ENCODE measurements around the gene FCHSD2. TPM values are rescaled to one million over a fixed set of nuclear protein-coding genes. Genes with fewer than 3 reads are reported as not detected.

Gene FCHSD2
- total RNA-seq, 4 donors from 2014 or later = 6.7 to 14.7 (median 8.5) TPM

GRCh38 chr11:72954860-72955259 is 187.3 kb downstream of the FCHSD2 start:
- WGBS, 2 donors = 61 to 63% methylated on average over 3 of the region's 3 CpGs
- no peak for DNase-seq (ENCODE audit: low spot score in 2 of 2)
- TF ChIP-seq CTCF (IDR thresholded peaks at IDR 0.05) (no peak), POLR2A (IDR thresholded peaks at IDR 0.05) (no peak)
- intact Hi-C loops (cut with DNase I; ENCODE audit: low total_unique reads) = no loop called here
- no peak overlapping the region for H3K4me3 ChIP-seq (ENCODE audit: low read depth, poor library complexity, severe bottlenecking)

GRCh38 chr11:72953637-72954036 is 188.5 kb downstream of the FCHSD2 start:
- intact Hi-C loops (cut with DNase I; ENCODE audit: low total_unique reads) = no loop called here
- no peak overlapping the region for H3K4me3 ChIP-seq (ENCODE audit: low read depth, poor library complexity, severe bottlenecking)
- 95 to 96% methylated on average over 2 of the region's 2 CpGs for WGBS, 2 donors
- TF ChIP-seq CTCF (IDR thresholded peaks at IDR 0.05) (no peak), POLR2A (IDR thresholded peaks at IDR 0.05) (no peak)
- DNase-seq (ENCODE audit: low spot score in 2 of 2) = no peak

- TF ChIP-seq CTCF (IDR thresholded peaks at IDR 0.05) (no peak), POLR2A (IDR thresholded peaks at IDR 0.05) (no peak)
- DNase-seq (ENCODE audit: low spot score in 2 of 2) = no peak
- intact Hi-C loops (cut with DNase I; ENCODE audit: low total_unique reads) = no loop called here
- no peak overlapping the region for H3K4me3 ChIP-seq (ENCODE audit: low read depth, poor library complexity, severe bottlenecking)
These were observed 190.2 kb downstream of the FCHSD2 start for GRCh38 chr11:72951888-72952287.

- TF ChIP-seq CTCF (IDR thresholded peaks at IDR 0.05) = no peak
- TF ChIP-seq POLR2A (IDR thresholded peaks at IDR 0.05) = no peak
- no peak overlapping the region for H3K4me3 ChIP-seq (ENCODE audit: low read depth, poor library complexity, severe bottlenecking)
- no peak for DNase-seq (ENCODE audit: low spot score in 2 of 2)
- WGBS, 2 donors = 49 to 58% methylated on average over 4 of the region's 4 CpGs
- intact Hi-C loops (cut with DNase I; ENCODE audit: low total_unique reads) = no loop called here
These were observed 190.9 kb downstream of the FCHSD2 start for GRCh38 chr11:72951193-72951592.

GRCh38 chr11:72950685-72951084 is 191.4 kb downstream of the FCHSD2 start:
- intact Hi-C loops (cut with DNase I; ENCODE audit: low total_unique reads) = no loop called here
- no peak for DNase-seq (ENCODE audit: low spot score in 2 of 2)
- 91 to 97% methylated on average over 3 of the region's 3 CpGs for WGBS, 2 donors
- TF ChIP-seq CTCF (IDR thresholded peaks at IDR 0.05) (no peak), POLR2A (IDR thresholded peaks at IDR 0.05) (no peak)
- no peak overlapping the region for H3K4me3 ChIP-seq (ENCODE audit: low read depth, poor library complexity, severe bottlenecking)

GRCh38 chr11:72947229-72947628 is 194.9 kb downstream of the FCHSD2 start:
- no peak overlapping the region for H3K4me3 ChIP-seq (ENCODE audit: low read depth, poor library complexity, severe bottlenecking)
- no peak for DNase-seq (ENCODE audit: low spot score in 2 of 2)
- 90 to 92% methylated on average over 1 of the region's 1 CpG for WGBS, 2 donors
- TF ChIP-seq POLR2A (IDR thresholded peaks at IDR 0.05) (no peak), CTCF (IDR thresholded peaks at IDR 0.05) (no peak)
- intact Hi-C loops (cut with DNase I; ENCODE audit: low total_unique reads) = no loop called here

All from lower leg skin (tissue), 4 donors.